H1 (cell line): Measurements from ENCODE around the gene CACNA2D3.

ENCODE experiments used
- CTCF ChIP-seq, 3 experiments: IDR thresholded peaks; 1 replicate in 2 of 3; 2 replicates in 1 of 3; pipeline versions ENCODE4 v1.5.1 to v1.6.1; 2011; ENCODE audit warnings: low read length in 3 of 3, mild to moderate bottlenecking in 3 of 3, inconsistent platforms in 2 of 3, low read depth in 1 of 3, moderate library complexity in 1 of 3; ENCODE audit not compliant: insufficient read depth in 1 of 3; ENCODE audit errors: control extremely low read depth in 1 of 3
- GABPA ChIP-seq: IDR thresholded peaks from 2 replicates; pipeline ENCODE4 v1.6.1; 2011; ENCODE audit warnings: mild to moderate bottlenecking, low read length, moderate library complexity, borderline replicate concordance; ENCODE audit not compliant: insufficient read depth
- SAP30 ChIP-seq: fragments of 300-600 bp; sonication (generic); IDR thresholded peaks from 2 replicates; pipeline ENCODE4 v1.7.1; 2012; ENCODE audit warnings: low read length, moderate library complexity, mild to moderate bottlenecking, inconsistent platforms; ENCODE audit not compliant: insufficient read depth, insufficient replicate concordance
- SP1 ChIP-seq: IDR thresholded peaks from 2 replicates; pipeline ENCODE4 v1.6.1; 2011; ENCODE audit warnings: low read depth, low read length

GRCh38 chr3:54801977-54802376 lies 679.6 kb downstream of the CACNA2D3 start:
- TF ChIP-seq SP1 (no peak), CTCF (IDR thresholded peaks at IDR 0.05; ENCODE audit: control extremely low read depth in 1 of 3, insufficient read depth in 1 of 3, low read depth in 1 of 3, low read length in 3 of 3) (no peak), SAP30 (no peak), GABPA (no peak)
